Omental fat pad (tissue), 4 donors: ENCODE data around the gene OTX2. TPM values are rescaled to one million over a fixed set of nuclear protein-coding genes. Genes with fewer than 3 reads are reported as not detected.

Source experiments
- ATAC-seq: fragments of 150-250 bp; one replicate; pipeline ENCODE4 v1.9.1; 2016; ENCODE audit warnings: mild to moderate bottlenecking, moderate library complexity; ENCODE audit not compliant: low FRiP score
- DNase-seq: peaks from one replicate; pipeline ENCODE4 v3.0.0-alpha.2; 2019; ENCODE audit warnings: low spot score
- total RNA-seq, 4 donors: library from RNA; depleted of rRNA; stranded (reverse); fragments of >200 nt; gene quantifications; one replicate each; pipeline ENCODE4 v1.1.0, GENCODE V29; 2016
- TF ChIP-seq, protein P1 (sequence below), 3 donors: fragments of 450-650 bp; IDR thresholded peaks; one replicate each; pipeline ENCODE4 v1.5.1; 2016 to 2017; ENCODE audit warnings: antibody characterized with exemption in 3 of 3, mild to moderate bottlenecking in 3 of 3, moderate library complexity in 2 of 3

OTX2 gene
- total RNA-seq, 4 donors from 2014 or later, result not detected

DNA sequence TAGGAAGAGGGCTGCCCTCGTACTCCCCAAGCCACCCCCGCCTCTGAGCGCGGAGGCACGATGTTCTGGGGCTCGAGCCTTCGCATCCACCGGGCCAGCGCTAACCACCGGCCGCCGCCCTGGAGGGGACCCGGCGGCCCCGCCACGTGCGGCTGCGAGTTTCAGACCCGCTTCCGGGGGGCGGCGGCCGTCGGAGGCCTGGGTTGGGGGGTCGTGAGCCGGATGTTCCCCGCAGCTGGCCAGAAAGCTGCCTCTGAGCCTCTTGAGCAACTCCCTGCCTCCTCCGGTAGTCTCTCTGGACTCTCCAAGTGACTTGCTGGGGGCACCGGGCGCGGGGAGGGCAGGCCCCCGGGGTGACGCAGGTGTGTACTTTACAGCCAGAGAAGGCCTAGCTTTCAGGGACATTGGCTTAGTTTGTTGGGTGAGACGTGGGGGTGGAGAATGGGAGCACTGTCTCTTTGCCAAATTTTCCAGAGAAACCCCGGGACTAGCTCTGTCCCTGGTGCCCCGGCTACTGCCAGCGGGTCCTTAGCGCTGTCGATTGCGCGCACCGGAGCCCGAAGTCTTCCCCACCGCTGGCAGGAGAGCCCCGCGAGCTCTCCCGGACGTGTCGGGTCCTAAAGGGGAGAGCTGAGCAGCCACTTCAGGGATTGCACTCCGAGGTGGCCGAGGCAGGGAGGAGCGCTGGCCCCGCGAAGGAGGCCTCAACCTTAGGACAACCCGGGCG, 15.6 kb downstream of the OTX2 start:
- TF ChIP-seq, protein P1, sequence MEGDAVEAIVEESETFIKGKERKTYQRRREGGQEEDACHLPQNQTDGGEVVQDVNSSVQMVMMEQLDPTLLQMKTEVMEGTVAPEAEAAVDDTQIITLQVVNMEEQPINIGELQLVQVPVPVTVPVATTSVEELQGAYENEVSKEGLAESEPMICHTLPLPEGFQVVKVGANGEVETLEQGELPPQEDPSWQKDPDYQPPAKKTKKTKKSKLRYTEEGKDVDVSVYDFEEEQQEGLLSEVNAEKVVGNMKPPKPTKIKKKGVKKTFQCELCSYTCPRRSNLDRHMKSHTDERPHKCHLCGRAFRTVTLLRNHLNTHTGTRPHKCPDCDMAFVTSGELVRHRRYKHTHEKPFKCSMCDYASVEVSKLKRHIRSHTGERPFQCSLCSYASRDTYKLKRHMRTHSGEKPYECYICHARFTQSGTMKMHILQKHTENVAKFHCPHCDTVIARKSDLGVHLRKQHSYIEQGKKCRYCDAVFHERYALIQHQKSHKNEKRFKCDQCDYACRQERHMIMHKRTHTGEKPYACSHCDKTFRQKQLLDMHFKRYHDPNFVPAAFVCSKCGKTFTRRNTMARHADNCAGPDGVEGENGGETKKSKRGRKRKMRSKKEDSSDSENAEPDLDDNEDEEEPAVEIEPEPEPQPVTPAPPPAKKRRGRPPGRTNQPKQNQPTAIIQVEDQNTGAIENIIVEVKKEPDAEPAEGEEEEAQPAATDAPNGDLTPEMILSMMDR (IDR thresholded peaks at IDR 0.05), result no peak
- ATAC-seq (no peak), DNase-seq (no peak)

DNA sequence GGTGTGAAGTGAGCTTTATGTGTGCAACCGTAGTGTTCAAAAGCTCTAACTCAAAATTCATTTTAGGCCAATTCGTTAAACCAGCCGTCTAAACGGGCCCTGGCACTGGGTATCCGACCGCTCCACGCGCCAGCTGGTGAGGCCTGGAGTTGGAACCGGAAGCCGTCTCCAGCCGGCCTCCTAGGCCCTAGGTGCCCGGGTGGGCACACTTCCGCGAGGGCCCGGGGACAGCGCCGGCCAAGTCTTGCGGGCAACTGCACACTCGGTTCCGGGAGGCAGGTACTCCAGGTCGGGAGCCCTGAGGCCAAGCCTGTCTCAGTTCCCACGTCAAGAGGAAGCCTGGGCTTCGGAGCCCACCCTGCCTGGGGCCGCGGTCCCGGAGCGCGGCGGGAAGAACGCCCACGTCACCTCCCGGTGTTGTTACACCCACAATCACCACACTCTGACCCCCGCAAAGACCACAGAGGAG, 16.2 kb downstream of the OTX2 start:
- ATAC-seq (no peak), DNase-seq (no peak)
- TF ChIP-seq, protein P1 (IDR thresholded peaks at IDR 0.05), result no peak

DNA sequence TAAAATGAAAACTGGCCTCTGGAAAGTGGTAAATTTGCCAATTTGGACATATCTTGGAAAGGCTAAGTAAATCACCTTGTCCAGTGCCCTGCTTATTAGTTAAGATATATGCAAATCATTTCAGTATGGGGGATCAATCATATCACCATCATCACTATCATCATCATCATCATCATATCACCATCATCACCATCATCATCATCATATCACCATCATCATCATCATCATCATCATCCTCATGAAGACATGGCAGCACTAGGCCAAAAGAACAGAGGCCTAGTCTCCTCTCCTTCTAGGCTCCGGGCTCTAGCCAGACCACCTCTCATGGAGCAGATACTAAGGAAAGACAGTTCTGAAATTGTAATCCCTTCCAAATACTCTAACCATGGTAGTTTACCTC, 20.3 kb downstream of the OTX2 start:
- DNase-seq, result no peak
- TF ChIP-seq, protein P1 (IDR thresholded peaks at IDR 0.05), result no peak

DNA sequence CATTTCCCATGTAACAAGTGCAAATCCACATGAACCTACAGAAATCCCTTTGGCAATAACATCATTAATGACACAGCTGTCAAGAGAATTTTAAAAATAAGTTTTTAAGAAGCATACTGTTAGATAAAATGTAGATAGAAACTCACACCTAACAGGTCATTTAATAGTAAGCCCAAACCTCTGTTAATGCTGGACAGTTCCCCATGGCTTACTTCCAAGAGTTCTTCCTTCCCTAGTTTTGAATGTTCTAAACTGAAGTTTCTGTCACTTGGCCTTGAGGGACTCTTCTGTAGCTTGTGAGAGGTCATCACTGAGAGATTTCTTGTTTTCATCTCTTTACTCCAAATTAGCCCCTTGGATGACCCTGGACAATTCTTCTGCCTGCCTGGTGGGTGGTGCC, 22.7 kb downstream of the OTX2 start:
- no peak for ATAC-seq
- DNase-seq, result no peak

More for the DNA sequence above, 20.3 kb downstream of the OTX2 start:
- ATAC-seq, result no peak

DNA sequence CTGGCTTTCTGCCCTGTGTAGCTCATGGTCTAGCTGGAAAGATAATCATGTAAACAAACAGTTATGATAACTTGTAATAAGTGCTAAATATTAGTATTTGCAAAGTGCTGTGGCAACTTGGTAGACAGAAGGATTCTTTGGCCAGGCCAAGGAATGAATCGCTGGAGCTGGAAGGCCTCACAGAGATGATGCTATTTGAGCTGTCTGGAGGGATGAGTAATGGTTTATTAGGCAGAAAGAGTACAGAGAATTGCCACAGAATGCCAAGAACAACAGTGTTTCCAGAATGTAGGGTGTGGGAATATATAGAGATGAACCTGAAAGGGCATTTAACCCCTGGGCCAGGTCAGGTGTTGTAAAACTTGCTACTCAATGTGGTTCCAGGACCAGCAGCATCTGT, 27.6 kb downstream of the OTX2 start:
- DNase-seq, result no peak
- TF ChIP-seq, protein P1 (IDR thresholded peaks at IDR 0.05), result no peak
- ATAC-seq, result no peak

More for the DNA sequence above, 22.7 kb downstream of the OTX2 start:
- TF ChIP-seq, protein P1 (IDR thresholded peaks at IDR 0.05), result no peak

DNA sequence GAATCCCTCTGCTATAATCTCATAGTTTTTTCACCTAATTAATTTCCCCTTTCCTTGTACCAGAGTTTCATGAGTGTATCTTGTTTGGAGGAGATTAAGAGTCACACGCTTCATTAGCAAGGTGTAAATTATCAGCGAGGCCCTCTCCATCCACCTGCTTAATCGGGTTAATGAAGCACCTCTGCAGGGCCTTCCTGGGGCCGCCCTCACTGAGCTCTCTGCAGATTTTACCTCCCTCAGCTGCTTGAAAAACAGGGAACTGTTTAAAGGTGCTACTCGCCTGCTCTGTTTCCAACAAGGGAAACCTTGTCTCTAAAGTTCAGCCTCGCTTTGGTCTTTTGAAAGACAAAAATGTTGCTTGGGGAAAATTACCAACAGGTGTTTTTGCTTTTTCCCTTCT, 35.8 kb downstream of the OTX2 start:
- ATAC-seq, result no peak
- TF ChIP-seq, protein P1 (IDR thresholded peaks at IDR 0.05), result no peak
- no peak for DNase-seq

DNA sequence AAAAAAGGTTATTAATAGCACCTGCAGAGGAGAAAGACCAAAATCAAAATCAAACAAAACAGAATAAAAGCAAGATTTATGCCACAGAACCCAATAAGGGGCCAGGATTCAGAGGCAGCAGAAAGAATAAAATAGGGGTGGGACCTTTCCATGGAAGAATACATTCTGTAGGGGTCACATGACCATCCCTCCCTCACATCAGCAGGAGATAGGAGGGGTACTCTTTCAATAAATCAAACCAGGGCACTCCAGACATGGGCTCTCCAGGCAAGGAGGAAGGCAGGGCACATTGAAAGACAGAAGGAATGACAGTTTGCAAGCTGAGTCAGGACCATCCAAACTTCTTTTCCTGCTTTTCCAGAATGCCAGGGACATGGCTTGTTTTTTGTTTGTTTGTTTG, 39.8 kb downstream of the OTX2 start:
- TF ChIP-seq, protein P1 (IDR thresholded peaks at IDR 0.05), result no peak
- DNase-seq, result no peak
- ATAC-seq, result no peak
